Sigmoid colon (tissue), 7 donors: ENCODE data around the gene FAM76B. TPM values are rescaled to one million over a fixed set of nuclear protein-coding genes. Genes with fewer than 3 reads are reported as not detected.

ENCODE experiments used
- DNase-seq: peaks from one replicate; pipeline ENCODE4 v3.0.0-alpha.2; 2019
- H3K27ac ChIP-seq, 4 donors: fragments of 200-600 bp; sonication (generic); one replicate each; pipeline ENCODE4 v1.5.1; 2016 to 2019; ENCODE audit warnings: mild to moderate bottlenecking in 1 of 4
- H3K27me3 ChIP-seq, 3 donors: fragments of 200-600 bp; sonication (generic); one replicate each; pipeline ENCODE4 v1.5.1; 2019; ENCODE audit warnings: mild to moderate bottlenecking in 1 of 3
- H3K36me3 ChIP-seq, 4 donors: fragments of 200-600 bp; sonication (generic); one replicate each; pipeline ENCODE4 v1.5.1; 2016 to 2019
- H3K4me1 ChIP-seq, 4 donors: fragments of 200-600 bp; sonication (generic); one replicate each; pipeline ENCODE4 v1.5.1; 2017 to 2019
- H3K4me3 ChIP-seq, 4 donors: fragments of 200-600 bp; sonication (generic); one replicate each; pipeline ENCODE4 v1.5.1; 2017 to 2019; ENCODE audit warnings: mild to moderate bottlenecking in 2 of 4, moderate library complexity in 1 of 4
- H3K9me3 ChIP-seq, 4 donors: fragments of 200-600 bp in 3 of 4; sonication (generic) in 3 of 4; one replicate each; pipeline versions ENCODE4 v1.5.1 to v1.6.1; 2013 to 2019
- EP300 ChIP-seq, 4 donors: sonication (generic); formaldehyde crosslinking; IDR thresholded peaks; one replicate each; pipeline ENCODE4 v1.6.1; 2017; ENCODE audit warnings: antibody characterized with exemption in 4 of 4
- POLR2A ChIP-seq, 2 donors: fragments of 450-650 bp; IDR thresholded peaks; one replicate each; pipeline ENCODE4 v1.6.1; 2016; ENCODE audit warnings: antibody characterized with exemption in 2 of 2, mild to moderate bottlenecking in 2 of 2, moderate library complexity in 2 of 2
- POLR2AphosphoS5 ChIP-seq, 4 donors: sonication (generic); formaldehyde crosslinking; IDR thresholded peaks; one replicate each; pipeline ENCODE4 v1.6.1; 2017; ENCODE audit warnings: antibody characterized with exemption in 4 of 4
- WGBS, 2 donors: extraction: QIAGEN DNeasy Blood & Tissue Kit; methylation state at CpG; one replicate each; pipeline ENCODE4 v1.1.7; 2013; 5-methylcytosine and 5-hydroxymethylcytosine counted together
- intact Hi-C: fragments of 100-400 bp; cut with DNase I; formaldehyde crosslinking; loops from one replicate; pipeline ENCODE4 v1.15.1; 2023
- polyA plus RNA-seq, 3 donors: library from polyadenylated mRNA; stranded (reverse); fragments of 200-250 nt; gene quantifications; one replicate each; pipeline ENCODE4 v1.2.3, GENCODE V29; 2013
- total RNA-seq, 4 donors: library from RNA; depleted of rRNA; stranded (reverse); fragments of >200 nt; gene quantifications; one replicate each; pipeline ENCODE4 v1.1.0, GENCODE V29; 2016
- TF ChIP-seq, protein P1 (sequence below), 4 experiments: fragments of 450-650 bp in 3 of 4; fragments of 200-600 bp in 1 of 4; IDR thresholded peaks; one replicate each; pipeline ENCODE4 v1.5.1; 2016 to 2019; ENCODE audit warnings: antibody characterized with exemption in 4 of 4, mild to moderate bottlenecking in 3 of 4, moderate library complexity in 2 of 4
- donor health status: healthy with polysubstance abuse.
- donor health status: Bipolar disorder and iron deficiency.
- donor health status: healthy.

The FAM76B gene
- total and polyA plus RNA-seq, 7 donors = 3.9 to 33.0 (median 19.3) TPM

DNA sequence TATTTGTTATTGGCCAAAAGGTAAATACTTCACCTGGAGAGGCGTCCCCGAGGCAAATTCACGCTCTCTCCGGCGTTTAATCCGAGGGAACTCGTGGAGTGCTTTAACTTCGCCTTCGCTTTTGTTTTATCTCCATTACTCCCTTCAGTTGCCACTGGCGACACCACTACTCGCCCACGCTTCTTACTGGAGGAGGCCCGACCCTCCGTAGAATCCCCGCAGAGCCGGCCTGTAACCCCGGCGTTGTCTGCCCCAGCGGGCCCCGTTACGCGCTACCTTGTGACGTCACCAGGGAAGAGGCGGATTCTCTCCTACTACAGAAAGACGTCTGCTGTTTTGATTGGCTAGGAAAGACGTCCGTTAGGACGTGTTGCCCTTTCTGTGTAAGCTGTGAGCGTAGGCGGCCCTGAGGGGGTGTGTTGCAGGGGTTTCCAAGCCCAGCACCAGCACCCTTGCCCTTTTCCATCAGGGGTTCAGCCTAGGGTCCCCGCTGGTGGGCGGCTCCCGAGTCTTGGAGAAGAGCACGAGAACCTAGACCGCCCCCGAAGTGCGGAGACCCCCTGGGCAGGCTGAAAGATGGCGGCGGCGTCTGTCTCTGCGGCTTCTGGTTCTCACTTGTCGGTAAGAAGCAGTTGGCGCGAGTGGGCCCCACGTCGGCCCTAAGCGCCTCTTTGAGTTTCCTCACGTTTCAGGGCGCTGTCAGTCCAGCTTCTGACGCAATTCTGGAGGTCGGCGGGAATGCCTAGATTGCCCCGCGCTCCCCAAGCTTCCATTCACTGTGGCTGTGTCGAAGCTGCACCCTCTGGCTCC is 746 bp upstream of the FAM76B start, which contains the start of gene CEP57:
Gene CEP57 (plus strand): TSS at position 376 of the 810 bp plus-strand sequence. CDS start 201 bp downstream, at position 577.
- intact Hi-C loops = loop anchor here (5.0 kb wide), 1 partner anchor 602 kb away; the partner anchor contains the start of gene JRKL
- Histone ChIP-seq H3K4me1 (peaks cover 0 to 28% (median 22%) of the 10 kb centered on the region in 4 donors), H3K9me3 (no peaks in the 10 kb centered on the region), H3K4me3 (peak within 1 kb of the TSS; percentile 70 to 91 (median 88)), H3K36me3 (peaks cover 3 to 24% (median 9%) of the 10 kb centered on the region in 4 donors), H3K27me3 (no peaks in the 10 kb centered on the region), H3K27ac (peak within 1 kb of the TSS; percentile 96 to 99 (median 98))
- DNase-seq = peak; percentile 98
- 0% methylated on average over 55 of the region's 55 CpGs for whole genome bisulfite sequencing, 2 donors
- TF ChIP-seq POLR2AphosphoS5 (IDR thresholded peaks at IDR 0.05) = peak; percentile 75 to 89 (median 82)
- peak; percentile 43 to 45 for TF ChIP-seq POLR2A (IDR thresholded peaks at IDR 0.05)
- no peak for TF ChIP-seq EP300 (IDR thresholded peaks at IDR 0.05)

DNA sequence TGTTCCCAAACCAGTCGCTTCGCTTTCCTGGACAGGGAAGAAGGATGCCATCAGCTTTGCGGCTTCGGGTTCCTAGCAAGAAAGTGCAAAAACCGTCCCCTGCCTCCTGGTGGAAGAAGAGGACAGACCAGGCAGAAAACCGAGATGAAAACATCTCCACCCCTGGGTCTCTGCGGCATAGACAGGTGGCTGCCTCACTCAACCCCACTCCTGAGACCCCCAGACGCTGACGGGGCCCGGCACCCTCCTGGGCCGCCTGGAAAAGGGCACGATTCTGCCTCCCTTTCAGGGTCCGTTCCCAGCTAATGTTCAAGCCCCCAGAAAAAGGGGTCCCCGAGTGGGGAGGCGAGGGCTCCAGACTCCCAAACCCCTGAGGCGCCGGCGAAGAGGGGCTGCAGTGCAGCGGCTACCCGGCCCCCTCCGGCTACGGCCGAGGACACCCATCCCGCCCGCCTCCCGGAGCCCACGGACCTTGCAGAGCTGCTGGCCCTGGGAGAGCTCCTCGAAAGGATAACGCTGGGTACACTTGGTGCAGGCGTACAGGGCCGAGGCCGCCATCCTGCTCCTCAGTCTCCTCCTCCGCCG is 569 bp downstream of the FAM76B start:
- TF ChIP-seq, protein P1, sequence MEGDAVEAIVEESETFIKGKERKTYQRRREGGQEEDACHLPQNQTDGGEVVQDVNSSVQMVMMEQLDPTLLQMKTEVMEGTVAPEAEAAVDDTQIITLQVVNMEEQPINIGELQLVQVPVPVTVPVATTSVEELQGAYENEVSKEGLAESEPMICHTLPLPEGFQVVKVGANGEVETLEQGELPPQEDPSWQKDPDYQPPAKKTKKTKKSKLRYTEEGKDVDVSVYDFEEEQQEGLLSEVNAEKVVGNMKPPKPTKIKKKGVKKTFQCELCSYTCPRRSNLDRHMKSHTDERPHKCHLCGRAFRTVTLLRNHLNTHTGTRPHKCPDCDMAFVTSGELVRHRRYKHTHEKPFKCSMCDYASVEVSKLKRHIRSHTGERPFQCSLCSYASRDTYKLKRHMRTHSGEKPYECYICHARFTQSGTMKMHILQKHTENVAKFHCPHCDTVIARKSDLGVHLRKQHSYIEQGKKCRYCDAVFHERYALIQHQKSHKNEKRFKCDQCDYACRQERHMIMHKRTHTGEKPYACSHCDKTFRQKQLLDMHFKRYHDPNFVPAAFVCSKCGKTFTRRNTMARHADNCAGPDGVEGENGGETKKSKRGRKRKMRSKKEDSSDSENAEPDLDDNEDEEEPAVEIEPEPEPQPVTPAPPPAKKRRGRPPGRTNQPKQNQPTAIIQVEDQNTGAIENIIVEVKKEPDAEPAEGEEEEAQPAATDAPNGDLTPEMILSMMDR (IDR thresholded peaks at IDR 0.05) = no peak
- TF ChIP-seq POLR2A (IDR thresholded peaks at IDR 0.05) (no peak), POLR2AphosphoS5 (IDR thresholded peaks at IDR 0.05) (no peak), EP300 (IDR thresholded peaks at IDR 0.05) (no peak)
- WGBS, 2 donors = 1% methylated on average over 34 of the region's 34 CpGs

DNA sequence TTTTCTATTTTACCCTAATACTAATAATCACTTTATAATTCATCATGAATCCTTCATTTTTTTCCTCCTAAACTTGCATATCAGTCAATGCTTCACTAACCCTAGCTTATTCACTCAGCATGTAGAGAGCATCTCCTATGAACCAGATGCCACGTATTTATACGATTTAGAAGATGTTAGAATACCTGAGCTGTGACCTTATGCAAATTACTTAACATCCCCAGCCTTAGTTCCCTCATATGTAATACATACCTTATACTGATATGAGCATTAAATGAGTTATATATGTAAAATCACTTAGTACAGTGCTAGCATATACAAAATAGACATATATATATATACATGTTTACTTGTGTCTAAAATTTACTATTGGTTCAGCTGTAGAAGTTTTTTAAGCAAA is 9.0 kb downstream of the FAM76B start:
- WGBS, 2 donors = 75 to 91% methylated on average over 2 of the region's 2 CpGs
- Histone ChIP-seq H3K4me3 (no peak overlapping the region), H3K36me3 (peaks cover 8 to 97% (median 42%) of the 10 kb centered on the region in 4 donors), H3K27me3 (no peaks in the 10 kb centered on the region), H3K9me3 (no peaks in the 10 kb centered on the region), H3K27ac (no peak overlapping the region), H3K4me1 (no peaks in the 10 kb centered on the region)
- TF ChIP-seq, protein P1 (IDR thresholded peaks at IDR 0.05) = no peak
- TF ChIP-seq POLR2AphosphoS5 (IDR thresholded peaks at IDR 0.05) (no peak), EP300 (IDR thresholded peaks at IDR 0.05) (no peak), POLR2A (IDR thresholded peaks at IDR 0.05) (no peak)
- intact Hi-C loops = loop anchor here (10.0 kb wide), 1 partner anchor 1156 kb away; no protein-coding TSS in a partner anchor
- no peak for DNase-seq

More for the DNA sequence above, 569 bp downstream of the FAM76B start:
- peak overlapping the region; percentile 70 to 91 (median 88) for H3K4me3 ChIP-seq
- DNase-seq = no peak
- peaks cover 9 to 37% (median 16%) of the 10 kb centered on the region in 4 donors for H3K36me3 ChIP-seq
- H3K4me1 ChIP-seq = peaks cover 0 to 28% (median 22%) of the 10 kb centered on the region in 4 donors
- intact Hi-C loops = loop anchor here (5.0 to 10.0 kb wide), 2 partner anchors 722 to 1164 kb away; partner anchors contain the start of gene SRSF8
- H3K27me3 ChIP-seq = no peaks in the 10 kb centered on the region
- peak overlapping the region; percentile 96 to 99 (median 98) for H3K27ac ChIP-seq
- no peaks in the 10 kb centered on the region for H3K9me3 ChIP-seq

DNA sequence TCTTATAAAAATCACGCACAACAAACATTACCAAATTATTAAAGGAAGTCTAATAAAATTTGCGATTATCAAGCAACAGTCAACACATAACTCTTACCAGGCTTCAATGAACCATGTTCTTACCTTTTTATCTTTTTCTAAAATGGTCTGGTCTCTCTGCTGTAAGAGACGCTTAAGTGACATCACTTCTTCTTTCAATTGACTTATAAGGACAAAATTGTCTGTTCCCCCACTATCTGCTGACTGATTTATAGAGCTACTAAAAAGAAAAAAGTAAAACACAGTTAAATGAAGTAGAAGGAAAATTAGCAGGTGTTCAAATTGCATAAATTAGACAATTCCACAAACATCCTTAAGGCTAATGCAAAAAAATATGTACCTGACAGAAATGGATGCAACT is 10.9 kb downstream of the FAM76B start:
- H3K9me3 ChIP-seq = no peaks in the 10 kb centered on the region
- intact Hi-C loops = no loop called here
- H3K4me1 ChIP-seq = no peaks in the 10 kb centered on the region
- WGBS, 2 donors = 86 to 94% methylated on average over 3 of the region's 3 CpGs
- TF ChIP-seq POLR2A (IDR thresholded peaks at IDR 0.05) = no peak
- TF ChIP-seq, protein P1 (IDR thresholded peaks at IDR 0.05) = no peak
- no peak for TF ChIP-seq POLR2AphosphoS5 (IDR thresholded peaks at IDR 0.05)
- no peak for TF ChIP-seq EP300 (IDR thresholded peaks at IDR 0.05)
- H3K4me3 ChIP-seq = no peak overlapping the region
- H3K27me3 ChIP-seq = no peaks in the 10 kb centered on the region
- no peak overlapping the region for H3K27ac ChIP-seq
- H3K36me3 ChIP-seq = peaks cover 9 to 97% (median 39%) of the 10 kb centered on the region in 4 donors
- no peak for DNase-seq

DNA sequence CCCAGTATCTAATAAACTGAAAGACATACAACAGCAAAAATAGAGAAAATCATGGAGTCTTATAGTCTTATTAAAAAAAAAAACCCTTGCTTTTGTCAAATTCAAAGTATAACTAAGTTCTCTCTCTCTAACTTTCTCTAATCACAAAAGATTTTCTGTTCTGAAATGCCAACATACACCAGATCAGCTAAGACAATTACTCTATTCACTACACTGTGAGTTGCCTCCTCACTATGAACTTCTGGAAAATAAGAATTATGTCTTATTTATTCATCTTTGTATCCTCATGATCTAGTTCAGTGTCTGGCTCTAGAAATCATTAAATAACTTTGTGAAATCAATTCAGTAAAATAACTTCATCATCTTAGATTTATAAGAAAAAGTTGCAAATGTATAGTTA is 12.7 kb downstream of the FAM76B start:
- Histone ChIP-seq H3K27ac (peak overlapping the region in 1 of 4 donors; percentile 13), H3K27me3 (no peaks in the 10 kb centered on the region), H3K4me1 (no peaks in the 10 kb centered on the region), H3K9me3 (no peaks in the 10 kb centered on the region), H3K4me3 (no peak overlapping the region), H3K36me3 (peaks cover 4 to 96% (median 30%) of the 10 kb centered on the region in 4 donors)
- TF ChIP-seq, protein P1 (IDR thresholded peaks at IDR 0.05) = no peak
- TF ChIP-seq EP300 (IDR thresholded peaks at IDR 0.05) (no peak), POLR2A (IDR thresholded peaks at IDR 0.05) (no peak), POLR2AphosphoS5 (IDR thresholded peaks at IDR 0.05) (no peak)
- no peak for DNase-seq
- intact Hi-C loops = no loop called here
